Spinal cord (tissue), 10 donors: ENCODE measurements around the gene SRP68. TPM values are rescaled to one million over a fixed set of nuclear protein-coding genes. Genes with fewer than 3 reads are reported as not detected.
"Not testable (repeated sequence)": the region's sequence is repeated elsewhere in the genome, so short reads cannot be mapped to it uniquely, and the experiment has no call there.

Experiments used
- DNase-seq, 6 donors: peaks; one replicate each; pipeline versions ENCODE4 v3.0.0 to v3.0.0-alpha.2; 2013 to 2015; ENCODE audit warnings: low spot score in 6 of 6, low read depth in 4 of 6
- H3K27ac ChIP-seq: one replicate; pipeline ENCODE4 v1.5.1; 2013; ENCODE audit warnings: low read depth, low read length, control low read depth
- H3K27me3 ChIP-seq: one replicate; pipeline ENCODE4 v1.6.1; 2013; ENCODE audit warnings: low read length; ENCODE audit not compliant: control insufficient read depth, insufficient read depth
- H3K36me3 ChIP-seq: one replicate; pipeline ENCODE4 v1.6.1; 2013; ENCODE audit warnings: low read length; ENCODE audit not compliant: control insufficient read depth, insufficient read depth
- H3K4me1 ChIP-seq: one replicate; pipeline ENCODE4 v1.6.1; 2013; ENCODE audit warnings: low read length; ENCODE audit not compliant: control insufficient read depth, insufficient read depth
- H3K4me3 ChIP-seq: one replicate; pipeline ENCODE4 v1.5.1; 2013; ENCODE audit warnings: low read depth, low read length, control low read depth
- H3K9me3 ChIP-seq: one replicate; pipeline ENCODE4 v1.6.1; 2013; ENCODE audit warnings: low read length; ENCODE audit not compliant: control insufficient read depth, insufficient read depth
- WGBS: methylation state at CpG from one replicate; pipeline ENCODE4 v1.1.5; 2013; ENCODE audit warnings: missing lambda C conversion rate; ENCODE audit not compliant: insufficient coverage; 5-methylcytosine and 5-hydroxymethylcytosine counted together
- polyA plus RNA-seq, 2 donors: library from polyadenylated mRNA; unstranded; fragments of 120-200 nt; gene quantifications; one replicate each; pipeline ENCODE4 v1.2.1, GENCODE V29; 2013; ENCODE audit not compliant: insufficient read length in 2 of 2
- total RNA-seq, 2 donors: library from RNA; depleted of rRNA in 1 of 2; stranded (reverse); fragments of 120-200 nt in 1 of 2; fragments of >200 nt in 1 of 2; gene quantifications; one replicate each; pipeline versions ENCODE4 v1.2.3 to v1.2.4, GENCODE V29; 2013 to 2014
- donor health status: healthy.

SRP68 gene
- total and polyA plus RNA-seq, 4 donors = 31.4 to 63.7 (median 51.1) TPM

GRCh38 chr17:76048711-76049110, 23.6 kb downstream of the SRP68 start:
- H3K4me3 ChIP-seq = no peak overlapping the region
- peaks cover 77% of the 10 kb centered on the region for H3K36me3 ChIP-seq
- no peaks in the 10 kb centered on the region for H3K9me3 ChIP-seq
- H3K27me3 ChIP-seq = no peaks in the 10 kb centered on the region
- no peak for DNase-seq
- WGBS = 83% methylated on average over 4 of the region's 9 CpGs
- no peak overlapping the region for H3K27ac ChIP-seq
- no peaks in the 10 kb centered on the region for H3K4me1 ChIP-seq

GRCh38 chr17:76048025-76048605, 24.2 kb downstream of the SRP68 start:
- no peaks in the 10 kb centered on the region for H3K27me3 ChIP-seq
- peaks cover 77% of the 10 kb centered on the region for H3K36me3 ChIP-seq
- no peak for DNase-seq
- 91% methylated on average over 9 of the region's 9 CpGs for WGBS
- no peak overlapping the region for H3K27ac ChIP-seq
- no peaks in the 10 kb centered on the region for H3K4me1 ChIP-seq
- H3K9me3 ChIP-seq = no peaks in the 10 kb centered on the region
- H3K4me3 ChIP-seq = no peak overlapping the region

- 91% methylated on average over 7 of the region's 8 CpGs for WGBS
- Histone ChIP-seq H3K27ac (no peak overlapping the region), H3K36me3 (peaks cover 88% of the 10 kb centered on the region), H3K27me3 (no peaks in the 10 kb centered on the region), H3K4me1 (no peaks in the 10 kb centered on the region), H3K4me3 (no peak overlapping the region), H3K9me3 (no peaks in the 10 kb centered on the region)
- no peak for DNase-seq
These were observed 26.3 kb downstream of the SRP68 start for GRCh38 chr17:76046064-76046463.

GRCh38 chr17:76044475-76045007, 27.8 kb downstream of the SRP68 start:
- WGBS = 69% methylated on average over 9 of the region's 11 CpGs
- peaks cover 91% of the 10 kb centered on the region for H3K36me3 ChIP-seq
- H3K4me3 ChIP-seq, DNase-seq, H3K27me3 ChIP-seq, H3K4me1 ChIP-seq, H3K9me3 ChIP-seq, H3K27ac ChIP-seq: not testable (repeated sequence)

DNA sequence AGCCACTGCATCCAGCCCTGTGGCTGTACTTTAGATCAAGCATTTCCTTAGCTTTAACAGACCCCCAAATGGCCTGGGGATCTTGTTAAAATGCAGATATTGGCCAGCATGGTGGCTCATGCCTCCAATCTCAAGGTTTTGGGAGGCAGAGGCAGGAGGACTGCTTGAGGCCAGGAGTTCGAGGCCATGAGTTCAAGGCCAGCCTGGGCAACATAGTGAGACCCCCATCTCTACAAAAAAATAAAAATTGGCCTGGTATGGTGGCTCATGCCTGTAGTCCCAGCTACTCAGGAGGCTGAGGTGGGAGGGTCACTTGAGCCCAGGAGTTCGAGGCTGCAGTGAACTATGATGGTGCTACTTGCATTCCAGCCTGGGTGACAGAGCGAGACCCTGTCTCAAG, 29.4 kb downstream of the SRP68 start:
- H3K27ac ChIP-seq, H3K9me3 ChIP-seq, H3K4me3 ChIP-seq, H3K27me3 ChIP-seq, DNase-seq, H3K4me1 ChIP-seq: not testable (repeated sequence)
- 100% methylated on average over 3 of the region's 3 CpGs for WGBS
- H3K36me3 ChIP-seq = peaks cover 91% of the 10 kb centered on the region

DNA sequence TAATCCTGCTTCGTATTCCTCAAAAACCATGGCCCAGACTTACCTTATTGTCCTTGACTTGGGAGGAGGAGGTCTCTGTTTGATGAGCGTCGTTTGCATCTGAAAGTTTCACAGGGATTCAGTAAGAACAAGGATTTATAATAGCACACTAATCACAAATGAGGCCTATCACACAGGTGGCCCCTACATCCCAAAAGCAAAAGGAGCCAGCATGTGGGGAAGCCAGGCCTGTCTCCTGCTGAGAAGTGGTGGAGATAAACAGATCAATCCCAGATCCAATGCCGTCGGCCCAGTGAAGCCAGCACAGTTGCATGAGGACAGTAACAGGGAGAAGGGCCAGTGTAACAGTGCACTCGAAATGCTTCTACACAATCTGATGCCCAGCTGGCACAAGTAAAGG, 31.9 kb downstream of the SRP68 start:
- no peak for DNase-seq
- H3K4me3 ChIP-seq = no peak overlapping the region
- H3K9me3 ChIP-seq = no peaks in the 10 kb centered on the region
- peaks cover 8% of the 10 kb centered on the region for H3K4me1 ChIP-seq
- H3K27ac ChIP-seq = no peak overlapping the region
- 43% methylated on average over 2 of the region's 6 CpGs for WGBS
- H3K36me3 ChIP-seq = peaks cover 76% of the 10 kb centered on the region
- H3K27me3 ChIP-seq = no peaks in the 10 kb centered on the region

GRCh38 chr17:76039121-76039520, 33.2 kb downstream of the SRP68 start:
- Histone ChIP-seq H3K4me3 (no peak overlapping the region), H3K9me3 (no peaks in the 10 kb centered on the region), H3K36me3 (peaks cover 64% of the 10 kb centered on the region), H3K27ac (no peak overlapping the region), H3K4me1 (peaks cover 8% of the 10 kb centered on the region), H3K27me3 (no peaks in the 10 kb centered on the region)
- 35% methylated on average over 3 of the region's 6 CpGs for WGBS
- DNase-seq = no peak

- Histone ChIP-seq H3K27ac (no peak overlapping the region), H3K36me3 (peaks cover 54% of the 10 kb centered on the region), H3K27me3 (no peaks in the 10 kb centered on the region), H3K4me1 (peaks cover 8% of the 10 kb centered on the region), H3K9me3 (no peaks in the 10 kb centered on the region), H3K4me3 (no peak overlapping the region)
- no peak for DNase-seq
- 82% methylated on average over 3 of the region's 3 CpGs for WGBS
These were observed 34.3 kb downstream of the SRP68 start for GRCh38 chr17:76038050-76038449.

- Histone ChIP-seq H3K4me3 (no peak overlapping the region), H3K27me3 (no peaks in the 10 kb centered on the region), H3K36me3 (peaks cover 40% of the 10 kb centered on the region), H3K27ac (peak overlapping the region; percentile 21), H3K9me3 (no peaks in the 10 kb centered on the region), H3K4me1 (peaks cover 16% of the 10 kb centered on the region)
- 30% methylated on average over 19 of the region's 22 CpGs for WGBS
- peak in 2 of 6 donors; percentile 19 to 43 for DNase-seq
These were observed 35.6 kb downstream of the SRP68 start for GRCh38 chr17:76036497-76037261.
